ENCODE results near the gene SH3RF3.
A peak's percentile ranks its signal among the peaks of the same experiment; 100 is the strongest.
"Not testable (repeated sequence)": the region's sequence is repeated elsewhere in the genome, so short reads cannot be mapped to it uniquely, and the experiment has no call there.

SH3RF3 gene

DNA sequence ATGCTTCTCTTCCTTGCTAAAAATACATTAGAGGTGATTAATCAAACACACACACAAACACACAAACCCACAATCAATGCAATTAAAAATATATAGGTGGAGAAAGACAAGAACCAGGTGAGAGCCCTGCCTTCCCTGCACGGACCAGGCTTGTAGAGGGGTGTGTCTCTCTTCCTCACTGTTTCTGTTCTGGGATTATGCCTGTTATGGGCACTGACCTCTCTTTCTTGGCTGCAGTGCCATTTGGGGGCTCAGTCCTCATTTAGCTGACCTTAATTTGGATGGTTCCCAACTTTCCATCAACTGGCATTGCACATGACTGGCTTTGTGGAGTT lies 89.8 kb downstream of the SH3RF3 start:
- DNase-seq (ENCODE audit: low read depth) = no peak

DNA sequence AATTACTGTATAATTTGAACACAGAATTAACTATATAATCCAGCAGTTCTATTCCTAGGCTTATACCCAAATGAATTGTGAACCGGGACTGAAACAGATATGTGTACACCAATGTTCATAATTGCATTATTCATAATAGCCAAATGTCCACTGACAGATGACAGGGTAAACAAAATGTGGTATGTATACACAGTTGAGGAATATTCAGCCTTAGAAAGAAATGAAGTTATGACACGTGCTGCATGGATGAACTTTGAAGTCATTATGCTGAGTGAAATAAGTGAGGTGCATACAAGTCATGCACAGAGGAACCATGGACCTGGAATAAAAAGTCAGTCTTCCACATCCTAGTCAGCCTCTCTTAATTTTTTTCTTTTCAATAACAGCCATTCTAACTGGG lies 91.9 kb downstream of the SH3RF3 start:
- no peak for DNase-seq (ENCODE audit: low read depth)

DNA sequence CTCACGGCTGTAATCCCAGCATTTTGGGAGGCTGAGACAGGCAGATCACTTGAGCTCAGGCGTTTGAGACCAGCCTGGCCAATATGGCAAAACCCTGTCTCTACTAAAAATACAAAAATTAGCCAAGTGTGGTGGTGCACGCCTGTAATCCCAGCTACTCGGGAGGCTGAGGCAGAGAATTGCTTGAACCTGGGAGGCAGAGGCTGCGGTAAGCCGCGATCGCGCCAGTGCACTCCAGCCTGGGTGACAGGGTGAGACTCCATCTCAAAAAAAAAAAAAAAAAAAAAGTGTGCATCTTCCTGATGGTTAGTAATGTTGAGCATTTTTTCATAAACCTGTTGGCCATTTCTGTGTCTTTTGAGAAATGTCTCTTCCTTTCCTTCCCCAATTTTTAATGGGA lies 92.3 kb downstream of the SH3RF3 start:
- not testable (repeated sequence) for DNase-seq (ENCODE audit: low read depth)

DNA sequence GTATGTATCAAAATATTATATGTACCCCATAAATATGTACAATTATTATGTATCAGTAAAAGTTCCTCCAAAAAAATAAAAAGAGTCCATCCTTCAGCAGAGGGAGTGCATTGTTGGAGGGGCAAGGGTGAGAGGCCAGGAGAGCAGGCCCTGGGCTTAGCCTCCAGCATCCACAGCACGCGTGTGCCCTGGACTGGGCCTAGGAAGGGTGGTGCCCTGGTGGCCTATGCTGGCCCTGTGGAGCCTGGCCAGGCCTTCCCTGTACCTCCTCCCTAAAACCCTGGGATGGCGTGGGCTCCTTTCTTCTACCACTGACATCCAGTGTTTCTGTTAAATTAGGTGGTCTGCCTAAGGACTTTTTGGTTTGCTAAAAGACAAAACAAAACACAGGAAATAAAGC lies 93.4 kb downstream of the SH3RF3 start:
- no peak for DNase-seq (ENCODE audit: low read depth)

DNA sequence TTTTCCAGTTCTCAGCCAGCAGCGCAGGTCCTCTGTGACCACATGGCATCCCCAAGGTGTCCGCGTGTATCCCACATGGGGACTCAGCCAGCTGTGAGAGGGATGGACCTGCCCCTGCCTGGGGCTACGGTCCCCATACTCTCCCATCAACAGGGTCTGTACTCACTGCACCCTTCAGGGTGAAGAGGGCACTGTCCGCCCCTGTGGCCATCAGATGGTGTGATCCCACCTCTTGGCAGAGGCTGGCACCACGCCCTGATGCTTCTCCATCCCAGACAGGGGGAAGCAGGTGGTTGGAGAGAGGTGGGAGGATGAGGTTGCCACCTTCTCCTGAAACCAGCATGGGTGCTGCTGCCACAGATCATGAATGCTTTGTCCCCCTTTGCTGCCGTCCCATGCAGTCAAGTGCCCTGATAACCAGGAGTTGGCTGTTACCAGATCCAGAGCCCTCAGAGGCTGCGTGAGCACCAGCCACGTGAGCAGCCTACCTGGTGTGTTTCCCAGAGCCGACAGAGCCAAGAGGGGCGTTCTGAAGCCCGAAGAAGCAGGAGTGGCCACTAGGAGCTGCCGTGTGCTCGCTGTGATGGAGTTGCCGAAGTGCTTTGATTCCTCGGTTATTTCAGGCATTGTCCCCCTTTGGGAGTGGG lies 93.9 kb downstream of the SH3RF3 start:
- no peak for DNase-seq (ENCODE audit: low read depth)

DNA sequence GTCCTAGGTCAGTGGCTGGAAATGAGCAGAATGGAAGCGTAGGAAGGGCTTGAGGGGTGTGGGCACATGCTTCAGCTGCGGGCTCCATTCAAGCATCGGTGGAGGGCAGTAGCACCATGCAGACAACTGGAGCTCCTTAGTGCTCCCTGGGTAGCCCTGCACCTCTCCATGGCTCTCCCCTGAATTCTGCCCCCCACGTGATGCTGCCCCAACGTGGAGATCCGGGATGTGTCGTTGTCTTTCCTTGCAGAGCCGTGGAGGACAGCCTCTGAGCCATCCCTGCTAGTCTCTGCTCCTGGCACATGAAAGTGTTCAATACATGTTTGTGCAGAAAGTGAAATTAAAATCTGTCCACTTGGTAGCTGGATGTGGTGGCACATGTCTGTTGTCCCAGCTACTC lies 94.5 kb downstream of the SH3RF3 start:
- no peak for DNase-seq (ENCODE audit: low read depth)

DNA sequence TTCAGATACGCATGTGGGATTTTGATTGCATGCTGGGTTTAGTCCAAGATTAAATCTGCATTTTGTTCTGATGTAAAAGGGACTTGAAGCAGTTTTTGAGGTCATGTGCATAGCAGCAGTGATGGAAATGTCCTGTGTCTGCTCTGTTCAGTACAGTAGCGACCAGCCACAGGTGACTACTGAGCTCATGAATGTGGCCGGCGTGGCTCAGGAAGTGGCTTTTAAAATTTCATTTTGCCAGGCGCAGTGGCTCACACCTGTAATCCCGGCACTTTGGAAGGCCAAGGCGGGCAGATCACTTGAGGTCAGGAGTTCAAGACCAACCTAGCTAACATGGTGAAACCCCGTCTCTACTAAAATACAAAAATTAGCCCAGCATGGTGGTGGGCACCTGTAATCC lies 95.3 kb downstream of the SH3RF3 start:
- DNase-seq (ENCODE audit: low read depth) = not testable (repeated sequence)

DNA sequence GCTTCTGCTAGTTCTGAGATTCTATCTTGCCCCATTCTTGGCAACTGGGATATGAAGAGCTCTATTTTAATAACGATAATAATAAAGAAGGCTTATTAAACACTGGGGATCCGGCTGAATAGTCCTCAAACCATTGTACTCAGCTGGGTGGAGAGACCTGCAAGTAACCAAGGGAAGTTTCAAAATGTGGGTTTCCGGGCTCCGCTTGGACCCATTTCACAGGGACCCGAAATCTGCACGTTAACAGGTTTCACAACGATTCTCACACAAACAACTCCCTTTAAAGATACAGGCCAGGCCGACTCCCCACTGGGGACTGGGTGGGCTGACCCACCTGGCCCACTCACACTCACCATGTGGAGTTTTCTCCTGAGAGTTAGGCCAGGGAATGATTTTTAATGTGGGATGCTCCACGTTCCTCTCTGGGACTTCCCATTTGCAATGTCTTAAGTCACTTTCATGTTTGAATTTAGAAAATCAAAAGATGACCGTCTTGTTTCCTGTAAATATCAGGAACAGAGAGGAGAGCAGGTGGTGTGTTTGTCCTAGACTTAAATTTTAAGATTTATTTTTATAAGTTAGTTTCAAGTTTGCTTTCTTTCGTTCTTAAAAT lies 96.3 kb downstream of the SH3RF3 start:
- DNase-seq (ENCODE audit: low read depth) = no peak

DNA sequence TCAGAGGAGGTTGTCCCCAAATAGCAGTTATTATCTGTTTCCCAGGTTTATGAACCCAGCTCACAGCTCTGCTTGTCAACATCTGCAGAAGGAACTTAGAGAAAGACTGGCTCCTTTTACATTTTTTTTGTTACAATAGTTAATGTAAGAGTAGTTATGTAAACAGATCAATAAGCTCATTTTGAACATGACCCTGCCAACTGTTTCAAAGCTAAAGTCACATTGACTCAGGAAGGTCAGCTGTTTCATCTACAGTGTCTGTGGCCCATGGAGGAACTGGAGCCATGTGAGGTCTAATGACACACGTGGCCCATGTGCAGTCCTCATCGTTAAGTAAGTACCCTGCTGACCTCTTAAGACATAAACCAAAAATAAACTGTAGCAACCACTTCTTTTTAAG lies 97.1 kb downstream of the SH3RF3 start:
- no peak for DNase-seq (ENCODE audit: low read depth)

DNA sequence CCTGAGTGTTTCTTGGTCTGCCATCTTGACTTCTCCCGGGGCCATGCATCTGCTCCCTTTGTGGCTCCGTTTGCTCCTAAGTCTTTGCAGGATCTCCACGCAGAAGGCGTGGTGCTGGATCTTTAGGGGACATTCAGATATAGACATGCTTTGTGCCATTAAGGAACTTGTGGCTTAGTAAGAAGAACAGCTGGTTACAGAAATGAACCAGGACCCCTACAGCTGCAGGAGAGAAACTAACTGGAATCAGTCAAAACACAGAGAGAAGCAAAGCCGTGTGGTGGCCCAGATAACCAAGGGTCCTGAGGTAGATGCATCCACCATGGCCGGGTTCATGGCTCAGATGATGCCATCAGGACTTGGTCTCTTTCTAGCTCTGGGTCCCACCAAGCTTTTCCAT lies 97.6 kb downstream of the SH3RF3 start:
- no peak for DNase-seq (ENCODE audit: low read depth)

DNA sequence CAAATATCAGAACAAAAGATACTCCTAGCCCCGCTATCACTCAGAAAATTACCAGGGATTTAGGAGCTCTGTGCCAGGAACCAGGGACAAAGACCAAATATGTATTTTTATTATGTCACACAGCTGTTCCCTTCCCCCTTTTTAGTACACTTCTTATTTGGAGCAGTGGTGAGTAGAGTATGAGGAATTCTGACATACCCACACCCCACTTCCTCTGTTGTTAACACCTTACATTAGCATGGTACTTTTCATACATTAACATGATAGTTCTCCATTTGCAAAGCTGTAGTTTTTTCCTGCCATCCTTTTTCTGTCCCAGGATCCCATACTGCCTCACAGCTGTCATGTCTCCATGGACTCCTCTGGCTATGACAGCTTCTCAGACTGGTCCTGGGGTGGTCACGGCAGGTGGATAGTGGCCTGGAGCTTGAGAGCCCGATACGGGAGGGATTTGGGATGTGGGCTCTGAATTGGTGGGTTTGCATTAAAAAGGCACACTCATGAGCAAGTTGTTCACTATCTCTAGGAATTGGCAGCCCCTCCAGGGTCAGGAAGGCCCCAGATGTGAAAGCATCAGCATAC lies 100.2 kb downstream of the SH3RF3 start:
- no peak for DNase-seq (ENCODE audit: low read depth)

DNA sequence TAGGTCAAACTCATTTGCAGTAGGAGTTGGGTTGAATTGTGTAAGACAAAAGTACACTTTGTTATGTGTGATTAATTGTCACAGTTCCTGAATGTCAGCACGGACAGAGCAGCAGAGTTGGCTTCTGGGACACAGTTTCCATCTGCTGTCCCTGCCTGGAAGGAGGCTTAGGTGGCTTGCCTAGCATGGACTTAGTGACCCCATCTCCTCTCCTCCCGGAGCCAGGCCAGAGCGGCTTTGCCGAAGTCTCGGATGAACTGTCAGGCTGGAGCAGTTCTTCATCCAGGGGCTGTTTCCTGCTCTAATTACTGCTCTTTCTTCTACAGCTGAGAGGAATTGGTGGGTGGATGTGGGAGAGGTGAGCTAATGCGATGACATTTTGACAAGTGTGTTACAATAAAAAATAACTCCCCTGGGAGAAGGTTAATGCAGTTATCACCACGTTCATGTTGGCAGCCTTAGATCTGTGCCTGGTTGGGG lies 102.0 kb downstream of the SH3RF3 start:
- DNase-seq (ENCODE audit: low read depth) = no peak

DNA sequence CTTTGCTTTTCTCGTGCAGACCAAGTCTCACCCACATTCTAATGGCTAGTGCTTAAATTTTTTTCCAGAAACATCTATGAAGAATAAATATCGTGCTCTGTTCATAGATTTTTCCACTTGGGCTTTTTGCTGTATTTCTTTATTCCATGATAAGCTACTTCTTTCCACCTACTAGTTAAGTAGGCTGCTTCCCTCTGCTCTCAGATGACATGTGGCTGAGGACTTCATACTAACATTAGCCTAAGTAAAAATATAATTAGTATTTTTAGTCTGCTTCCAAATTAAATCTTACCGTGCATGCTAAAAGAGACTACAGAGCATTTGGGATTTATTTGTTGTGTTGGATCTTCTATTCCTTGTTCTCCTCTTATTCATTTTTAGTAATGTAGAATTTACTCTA lies 102.4 kb downstream of the SH3RF3 start:
- DNase-seq (ENCODE audit: low read depth) = no peak

DNA sequence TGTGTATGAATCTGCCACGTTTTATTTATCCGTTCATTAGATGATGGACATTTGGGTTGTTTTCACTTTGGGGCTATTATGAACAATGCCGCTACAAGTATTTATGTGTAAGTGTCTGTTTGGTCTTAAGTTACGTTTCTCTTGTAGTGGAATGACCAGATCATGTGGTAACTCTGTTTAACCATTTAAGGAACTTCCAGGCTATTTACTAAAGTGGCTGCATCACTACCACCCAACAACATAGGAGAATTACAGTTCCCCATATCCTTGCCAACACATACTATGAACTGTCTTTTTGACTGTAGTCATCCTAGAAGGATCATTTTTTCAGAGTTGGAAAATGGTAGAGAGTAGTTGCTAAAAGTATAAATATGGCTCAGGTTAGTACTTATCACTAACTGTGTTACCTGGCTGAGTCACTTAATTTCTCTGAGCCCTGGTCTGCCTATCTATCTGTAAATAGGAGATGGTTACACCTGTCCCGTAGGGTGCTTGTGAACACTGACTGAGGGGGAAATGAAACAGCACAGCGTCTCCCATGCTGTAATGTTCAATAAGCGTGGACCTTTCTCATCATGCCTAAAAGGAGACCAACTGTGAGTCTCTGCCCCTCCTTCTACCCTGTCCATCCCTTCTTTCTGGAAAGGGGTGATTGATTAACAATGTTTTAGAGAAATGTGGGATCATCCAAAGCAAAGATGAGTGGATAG lies 103.1 kb downstream of the SH3RF3 start:
- no peak for DNase-seq (ENCODE audit: low read depth)

DNA sequence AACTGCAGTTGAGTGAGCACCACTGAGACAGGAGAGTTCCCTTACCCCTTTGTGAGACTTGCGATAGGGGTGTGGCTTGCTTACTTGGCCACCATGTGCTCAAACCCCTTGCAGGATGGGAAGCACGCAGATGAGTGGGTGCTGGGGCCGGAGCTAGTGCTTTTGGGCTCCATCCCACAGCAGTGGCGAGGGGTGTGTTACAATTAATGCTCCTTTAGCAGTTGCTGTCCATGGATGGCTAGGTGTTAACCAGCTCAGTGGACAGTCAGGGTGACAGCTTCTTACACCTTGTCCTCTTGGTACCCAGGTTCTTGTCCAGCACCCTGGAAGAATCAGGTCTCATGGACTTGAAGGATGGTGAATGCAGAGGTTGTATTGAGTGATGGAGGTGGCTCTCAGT lies 103.9 kb downstream of the SH3RF3 start:
- no peak for DNase-seq (ENCODE audit: low read depth)

DNA sequence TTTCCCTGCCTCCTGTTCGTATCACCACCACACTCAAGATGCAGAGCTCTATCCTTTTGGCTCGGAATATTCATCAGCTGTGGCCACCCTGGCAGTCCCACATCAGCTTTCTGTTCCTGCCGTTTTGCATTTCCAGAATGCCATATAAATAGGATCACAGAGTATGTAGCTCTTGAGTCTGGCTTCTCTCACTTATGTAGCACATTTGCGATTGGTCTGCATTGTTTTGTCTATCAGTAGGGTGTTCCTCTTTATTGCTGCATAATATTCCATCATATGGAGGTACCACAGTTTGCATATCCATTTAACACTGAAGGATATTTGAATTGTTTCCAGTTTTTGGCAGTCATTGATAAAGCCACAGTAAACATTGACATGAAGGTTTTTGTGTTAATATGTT lies 104.6 kb downstream of the SH3RF3 start:
- DNase-seq (ENCODE audit: low read depth) = no peak

DNA sequence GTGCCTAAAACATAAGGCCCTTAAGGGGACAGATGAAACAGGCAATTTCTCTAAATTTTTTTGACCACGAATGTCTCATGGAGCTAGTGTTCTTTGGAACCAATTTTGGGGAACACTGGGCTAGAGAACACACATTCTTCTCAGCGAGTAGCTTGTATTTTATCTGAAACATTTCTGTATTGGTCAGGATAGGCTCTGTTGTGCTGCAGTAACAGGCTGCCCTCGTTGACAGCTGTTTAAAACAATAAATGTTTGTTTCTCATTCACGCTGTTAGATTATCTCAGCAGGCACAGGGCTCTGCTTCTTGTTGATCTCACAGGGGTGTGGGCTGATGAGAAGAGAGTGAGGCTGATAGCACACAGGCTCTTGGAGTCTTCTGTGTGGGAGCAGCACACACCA lies 105.3 kb downstream of the SH3RF3 start:
- DNase-seq (ENCODE audit: low read depth) = no peak

DNA sequence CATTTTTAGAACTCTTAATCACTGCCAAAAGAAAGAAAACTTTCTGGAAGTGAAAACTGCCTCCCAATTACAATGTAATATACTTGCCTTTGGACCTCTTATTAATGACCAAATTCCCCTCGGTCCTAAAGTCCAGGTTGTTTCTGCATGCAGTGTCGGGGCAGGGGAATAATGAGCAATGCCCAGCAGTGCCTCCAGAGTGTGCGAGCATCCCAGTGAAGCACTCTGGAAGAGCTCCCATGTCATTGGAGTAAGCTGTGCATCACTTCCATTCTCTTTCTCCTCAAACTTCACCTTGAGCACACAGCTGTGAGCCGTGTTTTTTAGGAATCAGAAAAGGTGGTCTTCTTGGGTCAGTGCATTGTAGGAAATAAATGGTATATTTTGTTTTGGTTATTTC lies 107.1 kb downstream of the SH3RF3 start:
- DNase-seq (ENCODE audit: low read depth) = no peak

DNA sequence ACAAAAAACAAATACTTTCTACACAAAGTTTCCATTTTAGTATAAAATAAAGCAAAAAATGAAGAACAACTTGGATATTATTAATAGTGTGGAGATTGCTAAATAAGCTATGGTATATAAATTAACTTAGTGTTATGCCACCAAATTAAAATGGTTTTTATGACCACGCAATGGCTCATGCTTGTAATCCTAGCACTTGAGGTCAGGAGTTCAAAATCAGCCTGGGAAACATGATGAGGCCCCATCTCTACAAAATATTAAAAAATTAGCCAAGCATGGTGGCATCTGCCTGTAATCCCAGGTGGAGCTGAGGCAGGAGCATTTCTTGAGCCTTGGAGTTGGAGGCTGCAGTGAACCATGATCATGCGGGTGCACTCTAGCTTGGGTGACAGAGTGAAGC lies 108.8 kb downstream of the SH3RF3 start:
- no peak for DNase-seq (ENCODE audit: low read depth)

DNA sequence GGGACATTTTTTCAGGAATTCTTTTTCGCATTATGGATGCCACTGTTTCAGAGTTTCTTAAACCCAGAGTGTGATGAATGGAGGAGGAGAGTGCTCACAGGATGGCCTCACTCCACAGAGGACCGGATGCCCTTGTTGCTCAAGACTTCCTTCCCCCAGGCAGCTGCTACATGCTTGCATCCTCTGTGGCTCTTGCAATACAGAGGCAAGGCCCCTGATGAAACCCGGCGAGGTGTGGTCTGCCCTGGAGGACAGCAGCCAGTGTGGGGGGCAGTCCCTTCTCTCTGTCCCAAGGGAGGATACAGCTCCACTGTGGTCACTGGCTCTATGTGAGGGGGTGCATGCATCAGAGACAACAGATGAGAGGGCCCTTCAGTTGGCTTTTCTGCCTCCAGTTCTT lies 109.6 kb downstream of the SH3RF3 start:
- DNase-seq (ENCODE audit: low read depth) = peak; percentile 48

DNA sequence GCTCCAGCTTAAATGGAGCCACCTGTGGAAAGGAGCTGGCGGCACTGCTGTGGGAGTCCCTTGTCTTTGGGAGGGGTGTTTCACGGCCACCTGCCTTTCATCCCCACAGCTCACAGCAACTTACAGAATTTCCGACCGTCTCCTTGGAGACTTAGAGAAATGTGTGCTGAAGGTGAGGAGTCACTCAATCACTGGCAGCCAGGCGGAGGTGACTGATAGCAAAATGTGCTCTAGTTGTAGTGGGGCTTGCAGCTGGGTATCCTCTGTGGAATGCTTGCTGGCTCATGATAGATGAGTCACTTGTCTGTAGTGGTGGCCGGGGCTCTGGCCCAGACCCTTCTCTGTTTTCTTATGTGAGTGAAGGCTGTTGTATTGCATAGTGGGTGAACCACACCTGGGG lies 110.7 kb downstream of the SH3RF3 start:
- no peak for DNase-seq (ENCODE audit: low read depth)

DNA sequence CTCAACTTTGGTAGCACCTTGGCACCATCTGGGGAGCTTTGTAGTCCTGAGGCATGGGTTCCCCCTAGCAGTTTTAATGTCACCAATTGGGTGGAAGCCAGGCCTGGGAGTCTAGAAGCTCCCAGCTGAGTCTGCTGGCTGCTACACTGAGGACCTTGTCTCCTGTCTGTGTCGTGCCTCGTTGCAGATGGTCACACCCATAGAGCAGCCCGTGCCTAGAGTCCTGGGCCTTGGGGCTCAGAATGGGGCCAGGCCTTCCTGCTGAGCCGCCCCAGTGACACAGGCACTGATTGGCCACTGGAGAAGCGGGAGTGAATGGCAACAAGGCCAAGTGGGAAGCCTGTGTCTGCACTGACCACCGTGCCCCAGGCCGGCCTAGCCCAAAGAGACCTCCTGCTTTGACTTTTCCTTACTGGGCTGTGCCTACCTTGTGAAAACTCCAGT lies 113.2 kb downstream of the SH3RF3 start:
- no peak for DNase-seq (ENCODE audit: low read depth)

DNA sequence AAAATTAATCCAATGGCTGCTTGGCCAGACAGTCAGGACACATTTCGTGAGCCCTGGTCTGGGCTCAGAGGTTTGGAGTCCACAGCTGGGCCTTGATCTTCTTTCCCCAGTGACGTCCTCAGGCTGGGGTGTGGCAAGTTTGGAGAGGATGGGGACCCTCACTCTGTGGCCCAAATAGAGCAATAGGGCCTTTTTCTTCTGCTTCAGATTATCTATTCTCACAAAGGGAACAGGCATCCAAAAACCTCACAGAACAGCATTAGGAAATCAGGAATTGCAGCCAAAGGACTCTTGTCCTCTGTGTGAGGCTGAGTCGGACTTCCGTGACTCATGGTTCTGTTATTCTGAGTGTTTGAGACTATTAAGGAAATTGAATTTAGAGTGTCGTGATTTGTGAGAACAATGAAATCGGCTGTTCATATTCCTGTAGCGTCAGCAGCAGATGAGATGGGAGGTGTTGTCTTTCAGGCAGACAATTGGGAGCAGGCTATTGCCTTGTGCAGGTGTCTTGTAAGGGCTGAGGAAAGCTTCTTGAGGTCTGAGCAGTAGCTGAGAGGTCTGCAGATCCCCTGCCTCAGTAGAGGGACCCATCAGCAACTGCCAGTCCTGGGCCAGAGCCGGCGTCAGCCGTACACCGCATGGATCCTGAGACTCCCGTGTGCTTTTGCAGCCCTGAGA lies 113.8 kb downstream of the SH3RF3 start:
- peak; percentile 87 for DNase-seq (ENCODE audit: low read depth)

Data from stromal cell of bone marrow (primary cell).